Skeletal muscle cell (primary cell): ENCODE data around the gene HCFC1R1.

Experiments used
- DNase-seq: peaks from one replicate; pipeline ENCODE4 v3.0.0-alpha.2; 2010; ENCODE audit warnings: low read depth
- H3K4me3 ChIP-seq: 2 replicates; pipeline ENCODE4 v1.5.1; 2011; ENCODE audit warnings: low read depth, mild to moderate bottlenecking, control low read depth, low read length, moderate library complexity

The HCFC1R1 gene

GRCh38 chr16:3038896-3039295, 15.2 kb upstream of the HCFC1R1 start:
- no peak overlapping the region for H3K4me3 ChIP-seq
- no peak for DNase-seq

DNA sequence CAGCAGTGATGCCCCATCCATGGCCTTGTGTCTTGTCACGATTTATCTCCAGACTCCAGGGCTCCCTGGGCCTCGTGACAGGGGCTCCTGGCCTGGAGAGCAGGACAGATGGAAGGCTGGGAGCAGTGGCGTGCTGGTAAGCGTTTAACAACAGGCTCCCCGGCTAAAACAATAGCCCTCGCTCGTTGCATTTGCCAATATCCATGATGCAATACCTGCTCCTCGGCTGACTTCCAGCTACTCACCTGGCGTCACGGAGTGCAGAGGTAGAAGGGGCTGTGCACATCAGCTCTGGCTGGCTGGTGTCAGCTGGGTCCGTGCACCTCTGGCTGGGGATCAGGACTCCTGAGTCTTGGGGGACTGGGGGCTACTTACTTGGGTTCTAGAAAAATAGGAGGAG, 14.5 kb upstream of the HCFC1R1 start:
- no peak for DNase-seq
- H3K4me3 ChIP-seq: no peak overlapping the region

- H3K4me3 ChIP-seq: no peak within 1 kb of the TSS
- no peak for DNase-seq
Measured at GRCh38 chr16:3036726-3037315, 13.1 kb upstream of the HCFC1R1 start, which contains the start of gene BICDL2. TSS of gene BICDL2 (minus strand) at chr16:3036944. CDS start at chr16:3035496, 1,448 bp downstream.

DNA sequence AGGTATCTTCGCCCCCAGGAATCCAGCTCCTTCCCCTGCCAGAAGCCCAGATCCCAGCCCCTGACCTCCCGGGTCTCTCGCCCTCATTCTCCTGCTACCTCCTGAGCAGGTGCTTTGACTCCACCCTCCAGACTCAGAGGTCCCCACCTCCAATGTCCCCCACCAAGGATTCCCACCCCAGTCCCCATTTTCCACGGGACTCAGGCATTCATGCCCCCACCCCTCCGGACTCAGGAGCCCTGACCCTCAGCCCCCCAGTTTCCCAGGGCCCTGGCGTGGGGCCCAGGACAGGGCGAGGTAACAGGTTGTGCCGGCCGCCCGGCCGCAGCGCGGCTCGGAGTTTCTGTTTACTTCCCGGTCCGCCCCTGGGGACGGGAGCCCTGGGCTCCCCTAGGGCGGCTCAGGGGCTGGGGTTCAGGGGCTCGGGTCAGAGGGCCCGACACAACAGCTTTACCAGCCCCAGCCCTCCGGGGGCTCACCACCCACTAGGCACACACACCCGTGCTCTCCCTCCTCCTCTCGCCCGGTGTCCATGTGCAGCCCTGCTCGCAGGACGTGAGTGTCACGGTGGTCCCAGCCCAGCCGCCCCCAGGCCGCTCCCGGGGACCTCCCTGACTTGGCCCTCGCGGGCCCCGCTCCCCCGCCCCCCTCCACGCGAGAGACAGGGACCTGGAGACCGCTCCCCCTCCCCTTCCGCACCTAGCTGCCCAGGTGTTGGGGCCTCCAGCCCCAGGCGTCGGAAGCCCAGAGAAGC, 12.4 kb upstream of the HCFC1R1 start:
- no peak for DNase-seq
- H3K4me3 ChIP-seq: no peak overlapping the region

DNA sequence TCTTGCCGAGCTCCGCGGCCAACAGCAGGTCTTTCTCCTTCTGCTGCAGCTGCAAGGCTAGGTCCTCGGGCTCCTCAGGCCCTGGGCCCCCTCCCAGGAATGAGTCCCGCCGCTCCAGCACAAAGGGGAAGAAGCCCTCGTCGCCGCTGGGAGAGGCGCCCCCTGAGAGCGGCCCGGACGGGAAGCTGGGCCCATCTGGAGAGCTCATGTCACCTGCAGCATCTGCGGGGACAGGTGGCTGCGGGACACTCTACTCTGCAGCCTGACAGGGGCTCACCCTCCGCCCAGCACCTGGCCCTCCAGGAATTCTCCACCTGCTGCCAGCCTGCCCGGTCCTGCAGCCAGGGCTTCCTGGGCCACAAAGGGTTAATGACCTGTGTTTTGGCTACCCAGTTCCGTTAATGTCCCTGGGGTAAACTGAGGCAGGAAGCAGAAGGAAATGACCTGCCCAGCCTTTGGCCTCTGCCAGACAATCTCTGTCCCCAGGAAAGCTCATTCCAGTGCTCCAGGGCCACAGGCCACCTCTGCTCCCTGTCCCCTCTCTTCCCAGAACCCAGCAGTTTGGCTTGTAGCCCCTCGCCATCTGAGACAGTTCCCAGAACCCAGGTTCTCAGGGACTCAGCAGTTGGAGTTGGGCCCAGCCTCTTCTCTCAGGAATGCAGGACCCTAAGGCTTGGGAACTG, 11.7 kb upstream of the HCFC1R1 start:
- H3K4me3 ChIP-seq: no peak overlapping the region
- DNase-seq: no peak

GRCh38 chr16:3032624-3033023, 8.9 kb upstream of the HCFC1R1 start:
- no peak for DNase-seq
- H3K4me3 ChIP-seq: no peak overlapping the region

- no peak overlapping the region for H3K4me3 ChIP-seq
- no peak for DNase-seq
Measured at GRCh38 chr16:3030222-3031212, 6.8 kb upstream of the HCFC1R1 start.

- no peak for DNase-seq
- peak overlapping the region; percentile 30 for H3K4me3 ChIP-seq
Measured at GRCh38 chr16:3029491-3030221, 5.9 kb upstream of the HCFC1R1 start.

- no peak for DNase-seq
- H3K4me3 ChIP-seq: no peak overlapping the region
Measured at GRCh38 chr16:3028716-3029319, 5.1 kb upstream of the HCFC1R1 start.

- no peak overlapping the region for H3K4me3 ChIP-seq
- DNase-seq: peak; percentile 19
Measured at GRCh38 chr16:3027983-3028715, 4.4 kb upstream of the HCFC1R1 start.

- DNase-seq: no peak
- no peak overlapping the region for H3K4me3 ChIP-seq
Measured at GRCh38 chr16:3027489-3027795, 3.7 kb upstream of the HCFC1R1 start.

- no peak overlapping the region for H3K4me3 ChIP-seq
- no peak for DNase-seq
Measured at GRCh38 chr16:3026609-3027488, 3.1 kb upstream of the HCFC1R1 start.

GRCh38 chr16:3026003-3026378, 2.2 kb upstream of the HCFC1R1 start:
- H3K4me3 ChIP-seq: no peak overlapping the region
- DNase-seq: no peak

- H3K4me3 ChIP-seq: no peak overlapping the region
- DNase-seq: no peak
Measured at GRCh38 chr16:3025032-3026002, 1.6 kb upstream of the HCFC1R1 start.

DNA sequence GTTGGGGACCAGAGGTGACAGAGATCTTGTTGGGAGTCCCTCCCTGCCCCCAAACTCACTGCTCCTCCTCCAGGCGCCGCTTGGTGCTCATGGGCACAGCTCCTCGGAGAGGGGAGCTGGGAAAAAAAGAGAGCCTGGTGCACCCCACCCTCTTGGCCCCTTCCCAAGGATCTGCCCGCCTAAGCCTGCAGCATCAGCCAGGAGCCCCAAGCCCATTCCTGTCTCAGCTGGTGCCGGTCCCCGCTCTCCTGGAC, 400 bp downstream of the HCFC1R1 start:
- H3K4me3 ChIP-seq: peak overlapping the region; percentile 69
- DNase-seq: peak; percentile 15

DNA sequence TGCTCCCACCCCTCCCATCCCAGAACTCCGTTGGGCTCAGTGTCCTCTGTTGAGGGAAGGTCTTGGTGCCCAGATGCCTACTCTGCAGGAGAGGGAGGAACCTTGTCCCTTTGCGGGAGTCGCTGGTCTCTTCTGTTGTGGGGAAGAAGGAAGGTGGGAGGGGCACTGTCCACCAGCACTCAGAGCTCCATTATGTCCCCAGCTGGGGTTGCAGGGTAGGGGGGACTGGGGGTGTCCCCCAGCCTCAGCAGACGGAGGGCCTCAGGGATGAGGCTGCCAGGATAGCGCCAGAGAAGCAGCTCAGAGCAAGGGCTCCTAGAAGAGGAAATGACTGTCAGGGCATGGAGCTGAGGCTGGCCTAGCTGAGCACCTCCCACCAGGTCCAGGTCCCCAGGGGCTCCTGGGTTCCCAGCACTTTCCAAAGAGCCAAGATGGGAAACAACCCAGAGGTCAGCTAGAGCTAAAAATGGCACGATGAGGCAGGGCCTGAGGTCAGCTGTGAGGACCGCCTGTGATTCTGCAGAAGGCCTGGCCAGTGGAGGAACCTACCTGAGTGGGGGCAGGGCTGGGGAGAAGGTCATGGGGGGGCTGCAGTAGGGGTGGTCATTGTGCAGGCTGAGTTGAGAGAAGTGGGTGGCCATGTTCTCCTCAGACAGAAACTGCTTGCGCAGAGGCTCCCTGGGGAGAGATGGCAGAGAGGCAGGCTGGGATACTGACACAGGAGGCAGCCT, 893 bp downstream of the HCFC1R1 start:
- H3K4me3 ChIP-seq: peak overlapping the region; percentile 69
- DNase-seq: peak; percentile 39
